ENCODE measurements around the gene HAPLN2. TPM values are rescaled to one million over a fixed set of nuclear protein-coding genes. Genes with fewer than 3 reads are reported as not detected.
A peak's percentile ranks its signal among the peaks of the same experiment; 100 is the strongest.

The HAPLN2 gene
- total RNA-seq, 4 donors from 2014 or later, result 0.13 to 3.0 (median 1.2) TPM

DNA sequence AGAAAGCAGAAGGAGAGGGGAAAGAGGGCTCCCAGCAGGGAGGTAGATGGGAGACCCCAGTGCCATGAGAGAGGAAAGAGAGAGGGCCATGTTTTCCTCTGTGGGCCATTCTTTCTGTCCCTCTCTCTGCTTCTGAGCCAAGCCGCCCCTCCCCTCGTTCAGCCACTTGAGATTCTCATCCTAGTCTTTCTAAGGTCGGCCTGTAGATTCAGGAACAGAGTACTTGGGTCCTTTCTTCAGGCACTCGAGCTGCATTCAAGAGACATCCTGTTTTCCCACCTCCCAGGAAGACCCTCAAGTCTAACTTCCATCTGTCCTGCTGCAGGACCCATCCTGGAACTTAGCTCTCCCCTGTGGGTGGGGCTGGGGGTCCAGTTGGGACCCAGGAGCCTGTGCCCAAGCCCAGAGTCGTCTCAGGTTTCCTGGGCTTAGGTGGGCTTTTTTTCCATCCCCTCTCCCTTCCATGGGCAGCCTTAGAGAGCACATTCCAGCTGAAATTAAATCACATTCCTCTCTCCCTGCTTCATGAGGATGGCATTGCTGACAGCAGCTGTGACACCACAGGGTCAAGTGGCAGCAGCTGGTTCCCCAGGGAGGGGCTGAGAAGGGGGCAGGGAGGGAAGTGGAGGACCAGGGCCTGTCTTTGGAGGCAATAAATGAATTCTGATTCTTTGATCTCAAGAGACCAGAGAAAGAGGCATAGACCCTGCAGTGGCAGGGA, 45.0 kb downstream of the HAPLN2 start:
- whole genome bisulfite sequencing, 2 donors (ENCODE audit: low coverage in 1 of 2), result 49% methylated on average over 4 to 5 of the region's 5 CpGs
- Histone ChIP-seq H3K36me3 (no peaks in the 10 kb centered on the region), H3K4me1 (peaks cover 2 to 100% (median 82%) of the 10 kb centered on the region in 3 donors), H3K4me3 (no peak overlapping the region), H3K9me3 (no peaks in the 10 kb centered on the region), H3K27me3 (no peaks in the 10 kb centered on the region), H3K27ac (peak overlapping the region in 3 of 4 donors; percentile 81 to 85 (median 84))
- ATAC-seq, result no peak
- TF ChIP-seq EP300 (IDR thresholded peaks at IDR 0.05) (no peak), POLR2A (IDR thresholded peaks at IDR 0.05) (no peak), POLR2AphosphoS5 (IDR thresholded peaks at IDR 0.05) (no peak)
- TF ChIP-seq, protein P1, sequence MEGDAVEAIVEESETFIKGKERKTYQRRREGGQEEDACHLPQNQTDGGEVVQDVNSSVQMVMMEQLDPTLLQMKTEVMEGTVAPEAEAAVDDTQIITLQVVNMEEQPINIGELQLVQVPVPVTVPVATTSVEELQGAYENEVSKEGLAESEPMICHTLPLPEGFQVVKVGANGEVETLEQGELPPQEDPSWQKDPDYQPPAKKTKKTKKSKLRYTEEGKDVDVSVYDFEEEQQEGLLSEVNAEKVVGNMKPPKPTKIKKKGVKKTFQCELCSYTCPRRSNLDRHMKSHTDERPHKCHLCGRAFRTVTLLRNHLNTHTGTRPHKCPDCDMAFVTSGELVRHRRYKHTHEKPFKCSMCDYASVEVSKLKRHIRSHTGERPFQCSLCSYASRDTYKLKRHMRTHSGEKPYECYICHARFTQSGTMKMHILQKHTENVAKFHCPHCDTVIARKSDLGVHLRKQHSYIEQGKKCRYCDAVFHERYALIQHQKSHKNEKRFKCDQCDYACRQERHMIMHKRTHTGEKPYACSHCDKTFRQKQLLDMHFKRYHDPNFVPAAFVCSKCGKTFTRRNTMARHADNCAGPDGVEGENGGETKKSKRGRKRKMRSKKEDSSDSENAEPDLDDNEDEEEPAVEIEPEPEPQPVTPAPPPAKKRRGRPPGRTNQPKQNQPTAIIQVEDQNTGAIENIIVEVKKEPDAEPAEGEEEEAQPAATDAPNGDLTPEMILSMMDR (IDR thresholded peaks at IDR 0.05), result no peak

- TF ChIP-seq POLR2AphosphoS5 (IDR thresholded peaks at IDR 0.05) (no peak), EP300 (IDR thresholded peaks at IDR 0.05) (no peak), POLR2A (IDR thresholded peaks at IDR 0.05) (no peak)
- TF ChIP-seq, protein P1 (IDR thresholded peaks at IDR 0.05), result no peak
- peaks cover 2 to 100% (median 82%) of the 10 kb centered on the region in 3 donors for H3K4me1 ChIP-seq
- no peak overlapping the region for H3K4me3 ChIP-seq
- H3K27me3 ChIP-seq, result no peaks in the 10 kb centered on the region
- ATAC-seq, result no peak
- no peaks in the 10 kb centered on the region for H3K9me3 ChIP-seq
- no peaks in the 10 kb centered on the region for H3K36me3 ChIP-seq
- H3K27ac ChIP-seq, result peak overlapping the region in 3 of 4 donors; percentile 81 to 85 (median 84)
- 48 to 83% methylated on average over 1 to 6 of the region's 16 CpGs for WGBS, 2 donors (ENCODE audit: low coverage in 1 of 2)
Measured at GRCh38 chr1:156664767-156665411, 45.7 kb downstream of the HAPLN2 start.

DNA sequence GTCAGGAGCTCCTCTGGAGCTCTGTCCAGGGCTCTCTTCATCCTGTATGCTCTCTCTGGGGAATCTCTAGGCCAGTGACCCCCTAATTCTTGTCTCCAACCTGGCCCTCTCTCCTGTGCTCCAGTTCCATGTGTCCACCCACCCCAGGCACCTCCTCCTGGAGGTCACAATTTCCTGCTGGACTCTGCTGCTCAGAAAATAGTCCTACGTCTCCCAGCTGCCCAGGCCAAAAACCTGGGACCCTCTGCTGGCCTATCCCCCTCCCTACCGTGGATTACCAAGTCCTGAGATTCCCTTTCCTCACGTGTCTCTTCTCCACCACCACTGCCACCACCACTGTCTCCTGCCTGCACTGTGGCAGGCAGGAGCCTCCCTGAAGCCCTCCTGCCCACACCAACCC, 46.3 kb downstream of the HAPLN2 start:
- H3K4me3 ChIP-seq, result no peak overlapping the region
- peaks cover 2 to 100% (median 83%) of the 10 kb centered on the region in 3 donors for H3K4me1 ChIP-seq
- H3K36me3 ChIP-seq, result no peaks in the 10 kb centered on the region
- TF ChIP-seq POLR2AphosphoS5 (IDR thresholded peaks at IDR 0.05) (no peak), POLR2A (IDR thresholded peaks at IDR 0.05) (no peak), EP300 (IDR thresholded peaks at IDR 0.05) (no peak)
- TF ChIP-seq, protein P1 (IDR thresholded peaks at IDR 0.05), result no peak
- no peaks in the 10 kb centered on the region for H3K27me3 ChIP-seq
- no peak for ATAC-seq
- peak overlapping the region in 3 of 4 donors; percentile 81 to 85 (median 84) for H3K27ac ChIP-seq
- WGBS, 2 donors (ENCODE audit: low coverage in 1 of 2), result 37 to 54% methylated on average over 2 to 3 of the region's 3 CpGs
- no peaks in the 10 kb centered on the region for H3K9me3 ChIP-seq

DNA sequence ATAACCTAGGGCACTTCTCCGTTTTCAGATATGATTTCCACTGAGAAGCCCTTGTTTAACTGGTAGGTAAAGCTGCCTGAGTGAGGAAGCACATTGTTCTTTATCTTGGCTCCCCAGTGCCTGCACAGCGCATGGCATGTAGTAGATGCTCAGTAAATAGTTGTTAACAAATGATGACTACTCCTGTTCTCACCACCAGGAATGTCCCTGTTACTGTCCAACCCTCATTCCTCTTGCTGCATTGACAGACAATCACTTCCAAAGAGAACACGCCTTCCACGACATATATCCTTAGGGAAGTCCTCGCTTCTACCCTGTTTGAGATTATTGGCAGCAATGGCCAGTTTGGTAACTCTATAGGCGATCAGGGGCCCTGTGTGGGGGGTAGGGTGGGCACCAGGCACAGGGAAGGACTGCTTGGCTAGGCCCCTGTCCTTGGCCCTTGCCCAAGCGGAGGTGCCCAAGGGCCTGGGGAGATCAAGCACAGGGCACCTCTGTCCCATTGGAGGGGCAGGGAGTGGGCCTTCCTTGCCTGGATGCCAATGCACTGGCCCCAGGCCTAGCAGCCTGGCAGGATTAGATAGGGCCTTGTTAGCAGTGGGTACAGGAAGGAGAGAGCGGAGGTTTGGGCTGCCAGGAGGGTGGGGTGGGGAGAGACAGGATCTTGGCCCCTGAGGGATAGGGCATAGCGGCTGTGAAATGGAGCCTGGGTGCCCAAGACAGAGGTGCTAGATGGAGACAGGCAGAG, 47.8 kb downstream of the HAPLN2 start:
- ATAC-seq, result peak; percentile 10
- no peaks in the 10 kb centered on the region for H3K9me3 ChIP-seq
- peaks cover 2 to 92% (median 72%) of the 10 kb centered on the region in 3 donors for H3K4me1 ChIP-seq
- TF ChIP-seq, protein P1 (IDR thresholded peaks at IDR 0.05), result no peak
- TF ChIP-seq POLR2A (IDR thresholded peaks at IDR 0.05) (no peak), EP300 (IDR thresholded peaks at IDR 0.05) (no peak), POLR2AphosphoS5 (IDR thresholded peaks at IDR 0.05) (no peak)
- H3K36me3 ChIP-seq, result peaks cover 0 to 3% of the 10 kb centered on the region in 2 donors
- WGBS, 2 donors (ENCODE audit: low coverage in 1 of 2), result 76 to 100% methylated on average over 2 to 7 of the region's 9 CpGs
- no peak overlapping the region for H3K4me3 ChIP-seq
- H3K27me3 ChIP-seq, result no peaks in the 10 kb centered on the region
- peak overlapping the region; percentile 62 to 87 (median 82) for H3K27ac ChIP-seq

Measured in gastroesophageal sphincter (tissue), 4 donors.